HG03565 (cell line): ENCODE data around the gene NUDC.

Experiments used
- ATAC-seq: cut with Tn5 transposase; IDR thresholded peaks from one replicate; pipeline ENCODE4 v1.9.1; 2021; ENCODE audit warnings: mild to moderate bottlenecking, moderate library complexity; ENCODE audit not compliant: unreplicated experiment

Gene NUDC

GRCh38 chr1:26950602-26951001 lies 29.1 kb downstream of the NUDC start:
- ATAC-seq: no peak

GRCh38 chr1:26951216-26951615 lies 29.7 kb downstream of the NUDC start:
- ATAC-seq: no peak

- ATAC-seq: no peak
Observed at GRCh38 chr1:26951821-26952497, 30.4 kb downstream of the NUDC start.

GRCh38 chr1:26953374-26953773 lies 31.8 kb downstream of the NUDC start:
- ATAC-seq: no peak

GRCh38 chr1:26956321-26956720 lies 34.8 kb downstream of the NUDC start:
- ATAC-seq: no peak

GRCh38 chr1:26957306-26957705 lies 35.8 kb downstream of the NUDC start:
- ATAC-seq: no peak

GRCh38 chr1:26959270-26959669 lies 37.7 kb downstream of the NUDC start:
- no peak for ATAC-seq

- ATAC-seq: no peak
Observed at GRCh38 chr1:26959722-26960624, 38.4 kb downstream of the NUDC start, which contains the start of gene KDF1. KDF1 (minus strand) TSS chr1:26960468; CDS start chr1:26952380, 8,088 bp downstream.

GRCh38 chr1:26960625-26960966 lies 39.1 kb downstream of the NUDC start:
- ATAC-seq: no peak

- ATAC-seq: no peak
Observed at GRCh38 chr1:26961826-26962225, 40.3 kb downstream of the NUDC start.

- no peak for ATAC-seq
Observed at GRCh38 chr1:26965213-26965612, 43.7 kb downstream of the NUDC start.

- ATAC-seq: no peak
Observed at GRCh38 chr1:26965628-26966027, 44.1 kb downstream of the NUDC start.

- no peak for ATAC-seq
Observed at GRCh38 chr1:26970810-26971209, 49.3 kb downstream of the NUDC start.

- no peak for ATAC-seq
Observed at GRCh38 chr1:26971590-26971989, 50.0 kb downstream of the NUDC start.

GRCh38 chr1:26972390-26972789 lies 50.8 kb downstream of the NUDC start:
- no peak for ATAC-seq

GRCh38 chr1:26972821-26973220 lies 51.3 kb downstream of the NUDC start:
- no peak for ATAC-seq

GRCh38 chr1:26976621-26977510 lies 55.3 kb downstream of the NUDC start:
- ATAC-seq: no peak

GRCh38 chr1:26978901-26979300 lies 57.4 kb downstream of the NUDC start:
- ATAC-seq: no peak

GRCh38 chr1:26981146-26981846 lies 59.8 kb downstream of the NUDC start:
- ATAC-seq: no peak

- ATAC-seq: no peak
Observed at GRCh38 chr1:26983863-26984262, 62.3 kb downstream of the NUDC start.

- no peak for ATAC-seq
Observed at GRCh38 chr1:26984291-26984690, 62.7 kb downstream of the NUDC start.
